Activated CD4-positive, alpha-beta memory T cell treated with anti-CD3 and anti-CD28 coated beads, Interleukin-2, amount 10 ng/mL, durations not matched to agents 7 days and 5 days (primary cell): ENCODE results near the gene ATP6V1E1. TPM values are rescaled to one million over a fixed set of nuclear protein-coding genes. Genes with fewer than 3 reads are reported as not detected.

Source experiments
- CTCF ChIA-PET: fragments of 350-600 bp; sonication (Branson Sonifier 250); formaldehyde crosslinking; loops from one replicate; lab custom pipeline; 2021; ENCODE audit warnings: antibody characterized with exemption, inconsistent platforms; lab: Charles Lee
- POLR2A ChIA-PET: fragments of 350-600 bp; sonication (Branson Sonifier 250); formaldehyde crosslinking; loops from one replicate; lab custom pipeline; 2021; ENCODE audit warnings: antibody characterized with exemption; lab: Charles Lee
- DNase-seq: peaks from one replicate; pipeline ENCODE4 v3.0.0-alpha.2; 2020
- H3K27ac Mint-ChIP-seq: one replicate; pipeline ENCODE4 v1.8.0; 2021; ENCODE audit warnings: mild to moderate bottlenecking, mixed read lengths
- H3K27me3 Mint-ChIP-seq: one replicate; pipeline ENCODE4 v1.8.0; 2021; ENCODE audit warnings: mixed read lengths
- H3K36me3 Mint-ChIP-seq: one replicate; pipeline ENCODE4 v1.8.0; 2021; ENCODE audit warnings: low read depth, mixed read lengths
- H3K4me1 Mint-ChIP-seq: one replicate; pipeline ENCODE4 v1.8.0; 2021; ENCODE audit warnings: mixed read lengths
- H3K4me3 Mint-ChIP-seq: one replicate; pipeline ENCODE4 v1.8.0; 2021; ENCODE audit warnings: mild to moderate bottlenecking, mixed read lengths
- H3K9me3 Mint-ChIP-seq: one replicate; pipeline ENCODE4 v1.8.0; 2021; ENCODE audit warnings: mixed read lengths
- total RNA-seq, 2 experiments: library from RNA; stranded (reverse); gene quantifications; one replicate each; pipeline ENCODE4 v1.2.3, GENCODE V29; 2021

The ATP6V1E1 gene
- total RNA-seq, 2 experiments from 2014 or later = 103 TPM

- ChIA-PET CTCF (interaction anchor here (0.7 to 0.8 kb wide), 2 partner anchors 10 to 117 kb away, joined by 3 read pairs; no protein-coding TSS in a partner anchor), POLR2A (interaction anchor here (0.7 to 4.2 kb wide), 3 partner anchors 10 to 449 kb away, joined by 3 to 37 read pairs (median 3); partner anchors contain the start of genes BCL2L13 and PEX26)
- Mint-ChIP-seq H3K36me3 (peaks cover 18% of the 10 kb centered on the region), H3K4me3 (peak overlapping the region; percentile 95), H3K27me3 (no peaks in the 10 kb centered on the region), H3K27ac (peak overlapping the region; percentile 88), H3K9me3 (no peaks in the 10 kb centered on the region), H3K4me1 (peaks cover 35% of the 10 kb centered on the region)
- DNase-seq = no peak
These were observed 582 bp upstream of the ATP6V1E1 start for GRCh38 chr22:17629173-17629489.

- peak overlapping the region; percentile 95 for H3K4me3 Mint-ChIP-seq
- peak overlapping the region; percentile 88 for H3K27ac Mint-ChIP-seq
- no peaks in the 10 kb centered on the region for H3K9me3 Mint-ChIP-seq
These were observed 566 bp downstream of the ATP6V1E1 start for GRCh38 chr22:17627961-17628405.

GRCh38 chr22:17613280-17613679 is 15.3 kb downstream of the ATP6V1E1 start:
- DNase-seq = no peak
- Mint-ChIP-seq H3K27ac (no peak overlapping the region), H3K36me3 (peaks cover 28% of the 10 kb centered on the region), H3K4me3 (no peak overlapping the region), H3K9me3 (no peaks in the 10 kb centered on the region), H3K4me1 (no peaks in the 10 kb centered on the region), H3K27me3 (no peaks in the 10 kb centered on the region)
- CTCF ChIA-PET = no interaction called here
- POLR2A ChIA-PET = no interaction called here

More at GRCh38 chr22:17627961-17628405, 566 bp downstream of the ATP6V1E1 start:
- no peaks in the 10 kb centered on the region for H3K27me3 Mint-ChIP-seq
- H3K4me1 Mint-ChIP-seq = peaks cover 42% of the 10 kb centered on the region
- H3K36me3 Mint-ChIP-seq = peaks cover 23% of the 10 kb centered on the region
- ChIA-PET CTCF (no interaction called here), POLR2A (interaction anchor here (0.9 to 4.2 kb wide), 2 partner anchors 11 to 17 kb away, joined by 3 to 37 read pairs; partner anchors contain the start of gene BCL2L13)
- no peak for DNase-seq

GRCh38 chr22:17612057-17612456 is 16.5 kb downstream of the ATP6V1E1 start:
- H3K4me3 Mint-ChIP-seq = no peak overlapping the region
- DNase-seq = no peak
- no peaks in the 10 kb centered on the region for H3K9me3 Mint-ChIP-seq
- H3K27me3 Mint-ChIP-seq = no peaks in the 10 kb centered on the region
- no peaks in the 10 kb centered on the region for H3K4me1 Mint-ChIP-seq
- no peak overlapping the region for H3K27ac Mint-ChIP-seq
- POLR2A ChIA-PET = no interaction called here
- CTCF ChIA-PET = interaction anchor here (1.1 kb wide), 1 partner anchor 27 kb away, joined by 3 read pairs; no protein-coding TSS in a partner anchor
- H3K36me3 Mint-ChIP-seq = peaks cover 23% of the 10 kb centered on the region

- no peak overlapping the region for H3K27ac Mint-ChIP-seq
- DNase-seq = no peak
- peaks cover 6% of the 10 kb centered on the region for H3K4me1 Mint-ChIP-seq
- CTCF ChIA-PET = no interaction called here
- no peaks in the 10 kb centered on the region for H3K27me3 Mint-ChIP-seq
- H3K36me3 Mint-ChIP-seq = peaks cover 24% of the 10 kb centered on the region
- H3K4me3 Mint-ChIP-seq = no peak overlapping the region
- H3K9me3 Mint-ChIP-seq = no peaks in the 10 kb centered on the region
- POLR2A ChIA-PET = interaction anchor here (0.6 kb wide), 1 partner anchor 33 kb away, joined by 4 read pairs; no protein-coding TSS in a partner anchor
These were observed 20.5 kb downstream of the ATP6V1E1 start for GRCh38 chr22:17607891-17608521.

GRCh38 chr22:17606496-17606895 is 22.1 kb downstream of the ATP6V1E1 start:
- DNase-seq = no peak
- CTCF ChIA-PET = no interaction called here
- Mint-ChIP-seq H3K9me3 (no peaks in the 10 kb centered on the region), H3K4me1 (peaks cover 6% of the 10 kb centered on the region), H3K27ac (no peak overlapping the region), H3K4me3 (no peak overlapping the region), H3K36me3 (peaks cover 16% of the 10 kb centered on the region), H3K27me3 (no peaks in the 10 kb centered on the region)
- POLR2A ChIA-PET = no interaction called here

GRCh38 chr22:17603668-17604067 is 24.9 kb downstream of the ATP6V1E1 start:
- H3K4me3 Mint-ChIP-seq = no peak overlapping the region
- H3K9me3 Mint-ChIP-seq = no peaks in the 10 kb centered on the region
- no peak overlapping the region for H3K27ac Mint-ChIP-seq
- peaks cover 20% of the 10 kb centered on the region for H3K36me3 Mint-ChIP-seq
- peaks cover 6% of the 10 kb centered on the region for H3K4me1 Mint-ChIP-seq
- no peak for DNase-seq
- ChIA-PET POLR2A (no interaction called here), CTCF (no interaction called here)
- H3K27me3 Mint-ChIP-seq = no peaks in the 10 kb centered on the region

- CTCF ChIA-PET = interaction anchor here (1.4 kb wide), 1 partner anchor 43 kb away, joined by 4 read pairs; no protein-coding TSS in a partner anchor
- H3K4me1 Mint-ChIP-seq = peaks cover 6% of the 10 kb centered on the region
These were observed 27.5 kb downstream of the ATP6V1E1 start for GRCh38 chr22:17601031-17601430.

GRCh38 chr22:17598318-17598717 is 30.2 kb downstream of the ATP6V1E1 start:
- no peak overlapping the region for H3K4me3 Mint-ChIP-seq
- POLR2A ChIA-PET = no interaction called here
- peaks cover 60% of the 10 kb centered on the region for H3K36me3 Mint-ChIP-seq
- H3K27ac Mint-ChIP-seq = no peak overlapping the region
- H3K27me3 Mint-ChIP-seq = no peaks in the 10 kb centered on the region
- no peak for DNase-seq
- no peaks in the 10 kb centered on the region for H3K4me1 Mint-ChIP-seq
- H3K9me3 Mint-ChIP-seq = no peaks in the 10 kb centered on the region
- CTCF ChIA-PET = no interaction called here

More at GRCh38 chr22:17601031-17601430, 27.5 kb downstream of the ATP6V1E1 start:
- Mint-ChIP-seq H3K27ac (no peak overlapping the region), H3K4me3 (no peak overlapping the region), H3K27me3 (no peaks in the 10 kb centered on the region), H3K36me3 (peaks cover 44% of the 10 kb centered on the region), H3K9me3 (no peaks in the 10 kb centered on the region)
- POLR2A ChIA-PET = no interaction called here
- no peak for DNase-seq

GRCh38 chr22:17597217-17597616 is 31.3 kb downstream of the ATP6V1E1 start:
- ChIA-PET POLR2A (interaction anchor here (1.3 kb wide), 1 partner anchor 42 kb away, joined by 4 read pairs; the partner anchor contains the start of gene BCL2L13), CTCF (no interaction called here)
- Mint-ChIP-seq H3K4me3 (no peak overlapping the region), H3K4me1 (no peaks in the 10 kb centered on the region), H3K36me3 (peaks cover 67% of the 10 kb centered on the region), H3K27ac (no peak overlapping the region), H3K9me3 (no peaks in the 10 kb centered on the region), H3K27me3 (no peaks in the 10 kb centered on the region)
- DNase-seq = no peak

GRCh38 chr22:17596226-17596625 is 32.3 kb downstream of the ATP6V1E1 start:
- POLR2A ChIA-PET = no interaction called here
- Mint-ChIP-seq H3K27me3 (no peaks in the 10 kb centered on the region), H3K27ac (no peak overlapping the region)

GRCh38 chr22:17592201-17592600 is 36.3 kb downstream of the ATP6V1E1 start:
- ChIA-PET CTCF (no interaction called here), POLR2A (no interaction called here)
- H3K9me3 Mint-ChIP-seq = no peaks in the 10 kb centered on the region
- no peak for DNase-seq
- H3K36me3 Mint-ChIP-seq = peaks cover 57% of the 10 kb centered on the region
- no peaks in the 10 kb centered on the region for H3K4me1 Mint-ChIP-seq
- no peak overlapping the region for H3K27ac Mint-ChIP-seq
- no peak overlapping the region for H3K4me3 Mint-ChIP-seq
- H3K27me3 Mint-ChIP-seq = no peaks in the 10 kb centered on the region

More at GRCh38 chr22:17596226-17596625, 32.3 kb downstream of the ATP6V1E1 start:
- no peaks in the 10 kb centered on the region for H3K4me1 Mint-ChIP-seq
- H3K36me3 Mint-ChIP-seq = peaks cover 73% of the 10 kb centered on the region
- no peak overlapping the region for H3K4me3 Mint-ChIP-seq
- no peak for DNase-seq
- CTCF ChIA-PET = no interaction called here
- H3K9me3 Mint-ChIP-seq = no peaks in the 10 kb centered on the region

GRCh38 chr22:17590586-17590985 is 38.0 kb downstream of the ATP6V1E1 start:
- no peaks in the 10 kb centered on the region for H3K9me3 Mint-ChIP-seq
- CTCF ChIA-PET = interaction anchor here (2.9 kb wide), 1 partner anchor 419 kb away, joined by 8 read pairs; no protein-coding TSS in a partner anchor
- H3K27me3 Mint-ChIP-seq = no peaks in the 10 kb centered on the region
- H3K27ac Mint-ChIP-seq = no peak overlapping the region
- DNase-seq = no peak
- peaks cover 45% of the 10 kb centered on the region for H3K36me3 Mint-ChIP-seq
- POLR2A ChIA-PET = no interaction called here
- H3K4me1 Mint-ChIP-seq = no peaks in the 10 kb centered on the region
- no peak overlapping the region for H3K4me3 Mint-ChIP-seq
